Naive thymus-derived CD4-positive, alpha-beta T cell (primary cell): ENCODE results near the gene SMC3. TPM values are rescaled to one million over a fixed set of nuclear protein-coding genes. Genes with fewer than 3 reads are reported as not detected.

Experiments
- ATAC-seq: fragments of 150-1000 bp; cut with Tn5 transposase; 2 replicates; pipeline ENCODE4 v1.10.0; 2021; ENCODE audit warnings: mild to moderate bottlenecking, moderate library complexity
- CTCF ChIA-PET: fragments of 350-600 bp; sonication (Branson Sonifier 250); formaldehyde crosslinking; loops from one replicate; lab custom pipeline; 2021; ENCODE audit warnings: antibody characterized with exemption; lab: Charles Lee
- POLR2A ChIA-PET: fragments of 350-600 bp; sonication (Branson Sonifier 250); formaldehyde crosslinking; loops from one replicate; lab custom pipeline; 2021; ENCODE audit warnings: antibody characterized with exemption, inconsistent platforms; lab: Charles Lee
- DNase-seq, 9 donors: peaks; one replicate each; pipeline versions ENCODE4 v3.0.0 to v3.0.0-alpha.2; 2020 to 2022; ENCODE audit warnings: mixed read lengths in 1 of 9
- H3K27ac ChIP-seq: one replicate; pipeline ENCODE4 v1.7.0; 2013; ENCODE audit warnings: mild to moderate bottlenecking, low read depth, low read length, moderate library complexity
- H3K27me3 ChIP-seq, 2 donors: one replicate each; pipeline ENCODE4 v1.7.0; 2013; ENCODE audit warnings: low read length in 2 of 2, mild to moderate bottlenecking in 2 of 2, moderate library complexity in 2 of 2; ENCODE audit not compliant: control insufficient read depth in 2 of 2, insufficient read depth in 2 of 2
- H3K36me3 ChIP-seq, 3 experiments: 1 replicate in 2 of 3; 2 replicates in 1 of 3; pipeline ENCODE4 v1.7.0; 2013; ENCODE audit warnings: low read length in 3 of 3, mild to moderate bottlenecking in 3 of 3, moderate library complexity in 1 of 3; ENCODE audit not compliant: insufficient read depth in 3 of 3, control insufficient read depth in 2 of 3
- H3K4me1 ChIP-seq, 2 donors: one replicate each; pipeline ENCODE4 v1.7.0; 2013; ENCODE audit warnings: low read length in 2 of 2, mild to moderate bottlenecking in 2 of 2, moderate library complexity in 1 of 2; ENCODE audit not compliant: control insufficient read depth in 2 of 2, insufficient read depth in 2 of 2
- H3K4me3 ChIP-seq: 2 replicates; pipeline ENCODE4 v1.7.0; 2013; ENCODE audit warnings: mild to moderate bottlenecking, low read length
- H3K9me3 ChIP-seq, 3 experiments: 1 replicate in 2 of 3; 2 replicates in 1 of 3; pipeline ENCODE4 v1.7.0; 2013; ENCODE audit warnings: low read length in 3 of 3; ENCODE audit not compliant: control insufficient read depth in 2 of 3
- H3K27ac Mint-ChIP-seq, 9 donors: one replicate each; pipeline ENCODE4 v1.8.0; 2020 to 2022; ENCODE audit warnings: mixed read lengths in 9 of 9, mild to moderate bottlenecking in 8 of 9, moderate library complexity in 5 of 9, inconsistent platforms in 2 of 9
- H3K27me3 Mint-ChIP-seq, 5 donors: one replicate each; pipeline ENCODE4 v1.8.0; 2021 to 2022; ENCODE audit warnings: mixed read lengths in 5 of 5, mild to moderate bottlenecking in 1 of 5
- H3K36me3 Mint-ChIP-seq, 5 donors: one replicate each; pipeline ENCODE4 v1.8.0; 2020 to 2022; ENCODE audit warnings: mixed read lengths in 5 of 5, mild to moderate bottlenecking in 3 of 5, inconsistent platforms in 1 of 5
- H3K4me1 Mint-ChIP-seq, 7 donors: one replicate each; pipeline ENCODE4 v1.8.0; 2020 to 2022; ENCODE audit warnings: mixed read lengths in 7 of 7, mild to moderate bottlenecking in 3 of 7, inconsistent platforms in 1 of 7
- H3K4me3 Mint-ChIP-seq, 10 donors: one replicate each; pipeline ENCODE4 v1.8.0; 2020 to 2022; ENCODE audit warnings: mild to moderate bottlenecking in 10 of 10, mixed read lengths in 10 of 10, moderate library complexity in 6 of 10, inconsistent platforms in 2 of 10
- H3K9me3 Mint-ChIP-seq, 11 donors: one replicate each; pipeline ENCODE4 v1.8.0; 2020 to 2022; ENCODE audit warnings: mixed read lengths in 11 of 11, mild to moderate bottlenecking in 4 of 11, inconsistent platforms in 1 of 11, moderate library complexity in 1 of 11
- intact Hi-C, 2 donors: fragments of 100-400 bp; cut with micrococcal nuclease; formaldehyde crosslinking; loops; one replicate each; pipeline ENCODE4 v1.15.1; 2023
- polyA plus RNA-seq, 2 donors: library from polyadenylated mRNA; unstranded; fragments of 300-500 nt; fragmentation: Illumina TruSeq; gene quantifications; one replicate each; pipeline ENCODE4 v1.2.3, GENCODE V29; 2021
- total RNA-seq, 6 experiments: library from RNA in 5 of 6; stranded (reverse) in 5 of 6; gene quantifications; 1 replicate in 5 of 6; 2 replicates in 1 of 6; pipeline ENCODE4 v1.2.3 and lab custom pipeline; 2021 to 2026

Gene SMC3
- total and polyA plus RNA-seq, 7 experiments from 2014 or later = 29.8 to 88.2 (median 52.4) TPM

DNA sequence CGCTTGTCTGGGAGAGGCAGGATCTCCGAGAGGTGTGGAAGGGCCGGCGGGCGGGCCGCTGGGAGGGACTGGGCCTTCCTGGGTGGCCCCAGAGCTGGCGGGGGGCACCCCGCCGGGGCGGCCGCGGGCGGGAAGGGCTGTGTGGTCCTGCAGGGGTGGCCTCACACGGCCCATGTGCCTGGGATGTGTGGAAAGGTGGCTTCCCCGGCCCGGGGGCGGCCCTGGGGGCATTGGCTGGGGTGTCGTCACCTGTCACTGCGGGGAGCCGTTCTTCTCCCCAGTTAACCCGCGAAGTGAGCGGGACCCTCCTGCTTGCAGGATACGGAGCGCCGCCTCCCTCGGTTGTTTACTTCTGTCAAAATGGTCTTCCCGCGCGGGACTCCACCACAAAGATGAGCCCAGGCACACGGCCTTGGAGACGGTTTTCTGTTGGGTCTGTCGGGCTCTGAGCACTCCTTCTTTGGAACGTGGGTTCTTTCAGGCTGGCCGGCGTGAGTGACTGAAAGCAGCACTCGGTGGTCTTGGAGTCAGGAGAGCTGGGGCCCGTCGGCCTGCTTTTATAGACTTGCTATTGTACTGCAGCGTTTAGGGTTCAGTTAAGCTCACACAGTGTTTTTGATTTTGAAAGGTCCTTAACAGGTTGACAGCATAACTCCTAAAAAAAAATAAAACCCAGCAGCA, 700 bp downstream of the SMC3 start:
- Mint-ChIP-seq H3K27ac (peak overlapping the region; percentile 88 to 99 (median 97)), H3K4me3 (peak overlapping the region; percentile 91 to 99 (median 96)), H3K4me1 (peaks cover 26 to 52% (median 44%) of the 10 kb centered on the region in 7 donors), H3K27me3 (peaks cover 4 to 18% (median 12%) of the 10 kb centered on the region in 5 donors), H3K36me3 (peaks cover 0 to 13% (median 5%) of the 10 kb centered on the region in 5 donors), H3K9me3 (peaks cover 0 to 5% (median 0%) of the 10 kb centered on the region in 11 donors)
- Histone ChIP-seq H3K27ac (peak overlapping the region; percentile 88), H3K4me1 (peaks cover 25 to 27% of the 10 kb centered on the region in 2 donors), H3K36me3 (peaks cover 0 to 9% (median 0%) of the 10 kb centered on the region in 3 experiments), H3K9me3 (no peaks in the 10 kb centered on the region), H3K4me3 (peak overlapping the region; percentile 88), H3K27me3 (no peaks in the 10 kb centered on the region)
- DNase-seq (peak in 6 of 9 donors; percentile 52 to 75 (median 59)), ATAC-seq (peak; percentile 31)
- CTCF ChIA-PET = no interaction called here
- intact Hi-C loops = loop anchor here (5.0 to 10.0 kb wide), 6 partner anchors 34 to 1879 kb away; partner anchors contain the start of genes PDCD4 (in 1 of the 2), VTI1A (in 1 of the 2) and ZDHHC6 (in 1 of the 2)
- POLR2A ChIA-PET = interaction anchor here (0.6 to 1.4 kb wide), 5 partner anchors 9 to 568 kb away, joined by 3 to 11 read pairs (median 5); no protein-coding TSS in a partner anchor

DNA sequence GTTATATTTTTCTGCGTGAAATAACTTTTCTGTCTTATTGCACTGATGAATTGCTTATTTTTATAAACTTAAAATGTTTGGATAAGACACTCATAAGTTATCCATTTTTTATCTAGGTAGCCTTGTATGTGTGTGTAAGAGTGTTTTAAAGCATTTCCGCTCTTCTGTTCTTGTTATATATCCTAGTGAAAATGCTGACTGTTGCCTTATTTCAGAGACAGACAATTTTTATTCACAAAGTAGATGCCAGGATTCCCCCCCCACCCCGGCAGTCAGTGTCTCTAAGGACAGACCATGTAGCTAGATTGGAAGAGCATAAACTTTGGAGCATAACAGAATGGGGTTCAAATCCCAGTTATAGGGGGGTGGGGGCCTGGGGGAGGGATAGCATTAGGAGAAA, 1.6 kb downstream of the SMC3 start:
- Mint-ChIP-seq H3K9me3 (peaks cover 0 to 5% (median 0%) of the 10 kb centered on the region in 11 donors), H3K36me3 (peaks cover 0 to 13% (median 5%) of the 10 kb centered on the region in 5 donors), H3K4me1 (peaks cover 26 to 59% (median 50%) of the 10 kb centered on the region in 7 donors), H3K27ac (peak overlapping the region; percentile 67 to 99 (median 90)), H3K27me3 (peaks cover 0 to 9% (median 5%) of the 10 kb centered on the region in 5 donors), H3K4me3 (peak overlapping the region; percentile 91 to 99 (median 95))
- no peak for DNase-seq
- POLR2A ChIA-PET = interaction anchor here (1.1 to 1.4 kb wide), 2 partner anchors 10 to 361 kb away, joined by 3 to 11 read pairs; no protein-coding TSS in a partner anchor
- peaks cover 25 to 27% of the 10 kb centered on the region in 2 donors for H3K4me1 ChIP-seq
- H3K27ac ChIP-seq = no peak overlapping the region
- H3K9me3 ChIP-seq = no peaks in the 10 kb centered on the region
- ATAC-seq = no peak
- H3K4me3 ChIP-seq = peak overlapping the region; percentile 88
- H3K36me3 ChIP-seq = peaks cover 0 to 9% (median 0%) of the 10 kb centered on the region in 3 experiments
- H3K27me3 ChIP-seq = no peaks in the 10 kb centered on the region
- CTCF ChIA-PET = no interaction called here
- intact Hi-C loops = loop anchor here (5.0 to 10.0 kb wide), 6 partner anchors 33 to 1878 kb away; partner anchors contain the start of genes PDCD4 (in 1 of the 2), VTI1A (in 1 of the 2) and ZDHHC6 (in 1 of the 2)

DNA sequence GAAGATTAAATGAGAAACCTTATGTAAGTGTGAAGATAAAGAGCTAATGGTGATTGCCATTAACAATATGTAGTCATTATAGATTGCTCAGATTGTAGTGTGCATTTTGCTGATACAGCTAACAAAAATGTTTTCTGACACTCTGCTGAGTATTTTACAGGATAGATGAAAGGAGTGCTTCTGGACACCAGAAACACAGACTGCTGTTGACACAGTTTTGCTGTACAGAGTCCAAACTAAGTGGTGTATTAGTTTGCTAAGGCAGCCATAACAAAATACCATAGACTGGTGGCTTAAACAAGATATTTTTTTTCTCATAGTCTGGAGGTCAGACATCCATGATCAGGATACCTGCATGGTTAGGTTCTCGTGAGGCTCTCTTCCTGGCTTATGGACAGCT, 2.2 kb downstream of the SMC3 start:
- Histone ChIP-seq H3K4me1 (peaks cover 25 to 27% of the 10 kb centered on the region in 2 donors), H3K4me3 (peak overlapping the region; percentile 88), H3K27me3 (no peaks in the 10 kb centered on the region), H3K27ac (no peak overlapping the region), H3K36me3 (peaks cover 0 to 14% (median 0%) of the 10 kb centered on the region in 3 experiments), H3K9me3 (no peaks in the 10 kb centered on the region)
- peak overlapping the region; percentile 91 to 99 (median 95) for H3K4me3 Mint-ChIP-seq
- intact Hi-C loops = loop anchor here (5.0 to 10.0 kb wide), 6 partner anchors 33 to 1878 kb away; partner anchors contain the start of genes PDCD4 (in 1 of the 2), VTI1A (in 1 of the 2) and ZDHHC6 (in 1 of the 2)
- CTCF ChIA-PET = interaction anchor here (0.6 kb wide), 1 partner anchor 264 kb away, joined by 8 read pairs; no protein-coding TSS in a partner anchor
- H3K9me3 Mint-ChIP-seq = peaks cover 0 to 5% (median 0%) of the 10 kb centered on the region in 11 donors
- ATAC-seq (no peak), DNase-seq (no peak)
- H3K27me3 Mint-ChIP-seq = peaks cover 0 to 3% (median 0%) of the 10 kb centered on the region in 5 donors
- H3K36me3 Mint-ChIP-seq = peaks cover 0 to 13% (median 8%) of the 10 kb centered on the region in 5 donors
- POLR2A ChIA-PET = interaction anchor here (0.6 to 1.4 kb wide), 2 partner anchors 15 to 362 kb away, joined by 3 to 11 read pairs; no protein-coding TSS in a partner anchor
- peak overlapping the region in 6 of 9 donors; percentile 39 to 99 (median 92) for H3K27ac Mint-ChIP-seq
- H3K4me1 Mint-ChIP-seq = peaks cover 30 to 65% (median 56%) of the 10 kb centered on the region in 7 donors

DNA sequence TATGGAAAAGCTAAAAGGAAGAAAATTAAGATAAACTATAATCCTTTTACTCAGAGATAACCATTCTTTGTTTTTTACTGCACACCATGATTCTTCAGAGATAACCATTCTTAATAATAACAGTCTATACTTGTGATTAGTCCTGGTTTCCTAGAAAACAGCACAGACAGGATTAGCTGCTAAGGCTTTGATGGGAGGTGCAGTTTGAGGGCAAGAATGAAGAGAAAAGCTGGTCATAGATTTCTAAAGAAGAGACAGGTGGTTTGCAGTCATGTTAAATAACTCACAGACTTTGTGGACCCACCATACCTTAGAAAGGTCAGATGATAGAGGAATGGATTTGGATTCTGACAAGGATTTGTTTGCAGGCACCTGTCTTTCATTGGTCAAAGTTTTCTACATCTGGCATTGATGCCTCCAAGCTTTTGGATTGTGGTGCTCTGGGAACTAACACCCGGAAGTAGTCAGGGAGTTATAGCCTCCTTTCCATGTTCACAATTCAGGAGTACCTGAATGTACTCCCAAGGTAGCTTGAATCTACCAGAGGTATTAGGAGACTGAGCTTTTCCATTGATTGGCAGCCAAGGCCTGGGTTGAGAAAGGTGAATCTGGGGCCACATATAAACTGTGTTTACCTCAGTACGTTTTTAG, 3.7 kb downstream of the SMC3 start:
- intact Hi-C loops = no loop called here
- peaks cover 25 to 27% of the 10 kb centered on the region in 2 donors for H3K4me1 ChIP-seq
- H3K4me3 Mint-ChIP-seq = peak overlapping the region in 6 of 10 donors; percentile 17 to 99 (median 66)

DNA sequence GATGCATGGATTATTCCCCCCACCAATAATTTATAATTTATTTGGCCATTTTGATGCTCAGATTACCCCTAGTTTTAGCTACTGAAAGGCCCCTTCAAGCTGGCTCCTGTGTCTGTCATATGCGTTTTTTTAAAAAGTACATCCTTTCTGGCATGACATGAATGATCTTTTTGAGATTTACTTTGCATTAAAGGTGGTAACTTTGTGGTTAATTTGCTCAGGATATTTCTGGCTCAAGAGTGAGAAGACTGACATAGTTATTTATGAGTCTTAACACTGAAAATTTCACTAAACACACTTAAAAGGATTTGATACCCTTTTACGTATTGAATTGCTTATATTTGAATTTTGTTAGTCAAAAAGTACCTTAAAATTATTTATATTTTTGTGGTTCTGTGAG, 5.4 kb downstream of the SMC3 start:
- no peaks in the 10 kb centered on the region for H3K9me3 Mint-ChIP-seq
- Histone ChIP-seq H3K27me3 (no peaks in the 10 kb centered on the region), H3K4me1 (peaks cover 23 to 25% of the 10 kb centered on the region in 2 donors), H3K9me3 (no peaks in the 10 kb centered on the region), H3K4me3 (no peak overlapping the region), H3K27ac (no peak overlapping the region), H3K36me3 (peaks cover 0 to 22% (median 0%) of the 10 kb centered on the region in 3 experiments)
- ATAC-seq (no peak), DNase-seq (no peak)
- POLR2A ChIA-PET = no interaction called here
- H3K27ac Mint-ChIP-seq = peak overlapping the region in 4 of 9 donors; percentile 1 to 65 (median 63)
- H3K36me3 Mint-ChIP-seq = peaks cover 4 to 13% (median 12%) of the 10 kb centered on the region in 5 donors
- H3K27me3 Mint-ChIP-seq = no peaks in the 10 kb centered on the region
- H3K4me3 Mint-ChIP-seq = peak overlapping the region in 9 of 10 donors; percentile 18 to 72 (median 50)
- CTCF ChIA-PET = no interaction called here
- peaks cover 33 to 74% (median 63%) of the 10 kb centered on the region in 7 donors for H3K4me1 Mint-ChIP-seq
- intact Hi-C loops = no loop called here

More for the DNA sequence above, 3.7 kb downstream of the SMC3 start:
- Mint-ChIP-seq H3K27me3 (no peaks in the 10 kb centered on the region), H3K9me3 (peaks cover 0 to 5% (median 0%) of the 10 kb centered on the region in 11 donors), H3K36me3 (peaks cover 4 to 18% (median 12%) of the 10 kb centered on the region in 5 donors), H3K4me1 (peaks cover 31 to 75% (median 63%) of the 10 kb centered on the region in 7 donors), H3K27ac (peak overlapping the region in 1 of 9 donors; percentile 34)
- H3K4me3 ChIP-seq = no peak overlapping the region
- CTCF ChIA-PET = interaction anchor here (0.6 to 1.1 kb wide), 2 partner anchors 21 to 25 kb away, joined by 3 read pairs; no protein-coding TSS in a partner anchor
- DNase-seq (no peak), ATAC-seq (no peak)
- H3K27ac ChIP-seq = no peak overlapping the region
- no peaks in the 10 kb centered on the region for H3K9me3 ChIP-seq
- POLR2A ChIA-PET = interaction anchor here (0.6 to 1.2 kb wide), 4 partner anchors 12 to 687 kb away, joined by 3 to 5 read pairs (median 3); no protein-coding TSS in a partner anchor
- H3K27me3 ChIP-seq = no peaks in the 10 kb centered on the region
- H3K36me3 ChIP-seq = peaks cover 0 to 21% (median 0%) of the 10 kb centered on the region in 3 experiments

DNA sequence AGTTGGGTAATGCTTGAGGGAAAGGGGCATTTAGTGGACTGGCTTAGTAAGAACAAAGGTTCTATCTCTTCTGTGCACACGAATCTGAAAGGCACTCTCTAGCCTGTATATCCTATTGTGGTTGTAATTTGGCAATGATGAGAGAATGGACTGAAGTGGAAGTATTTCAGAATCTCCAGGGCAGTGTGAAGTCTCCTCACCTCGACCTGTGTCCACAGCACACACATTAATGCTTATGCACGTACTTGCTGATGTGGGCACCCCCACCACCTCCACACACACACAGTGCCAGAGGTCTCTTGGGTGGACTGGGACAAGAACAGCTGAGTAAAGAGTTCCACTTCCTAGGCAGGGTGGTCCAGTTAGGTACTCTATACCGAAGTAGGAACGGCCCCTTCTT, 6.9 kb downstream of the SMC3 start:
- DNase-seq = no peak
- peak; percentile 22 for ATAC-seq
- Histone ChIP-seq H3K27ac (no peak overlapping the region), H3K9me3 (no peaks in the 10 kb centered on the region), H3K36me3 (peaks cover 4 to 31% (median 5%) of the 10 kb centered on the region in 3 experiments), H3K4me1 (peaks cover 15 to 23% of the 10 kb centered on the region in 2 donors), H3K27me3 (no peaks in the 10 kb centered on the region), H3K4me3 (no peak overlapping the region)
- Mint-ChIP-seq H3K9me3 (no peaks in the 10 kb centered on the region), H3K4me1 (peaks cover 29 to 68% (median 53%) of the 10 kb centered on the region in 7 donors), H3K4me3 (peak overlapping the region in 1 of 10 donors; percentile 10), H3K27me3 (no peaks in the 10 kb centered on the region), H3K36me3 (peaks cover 7 to 27% (median 18%) of the 10 kb centered on the region in 5 donors), H3K27ac (peak overlapping the region in 4 of 9 donors; percentile 36 to 54 (median 48))
- ChIA-PET CTCF (no interaction called here), POLR2A (no interaction called here)
- intact Hi-C loops = no loop called here
